ENCODE data around the gene TMEM131. TPM values are rescaled to one million over a fixed set of nuclear protein-coding genes. Genes with fewer than 3 reads are reported as not detected.

The TMEM131 gene
- total and polyA plus RNA-seq, 11 donors = 9.3 to 38.3 (median 31.2) TPM

DNA sequence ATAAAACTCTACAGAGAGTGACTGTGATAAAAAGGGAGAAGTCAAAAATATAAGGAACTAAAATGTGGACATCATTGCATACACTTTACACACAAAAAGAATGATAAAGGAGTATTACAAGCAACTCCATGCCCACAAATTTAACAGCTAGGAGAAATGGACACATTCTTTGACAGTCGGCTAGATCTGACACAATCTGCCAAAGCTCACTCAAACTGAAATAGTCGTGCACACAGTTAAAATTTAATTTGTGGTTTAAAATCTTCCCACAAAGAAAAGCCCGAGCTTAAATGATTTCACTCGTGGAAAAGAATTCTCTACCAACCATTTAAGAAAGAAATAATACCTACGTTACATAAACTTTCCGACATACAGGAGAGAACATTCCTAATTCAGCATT, 149.9 kb downstream of the TMEM131 start:
- no peak for ATAC-seq
- no peak overlapping the region for H3K4me3 ChIP-seq
- H3K4me1 ChIP-seq = peaks cover 0 to 23% (median 4%) of the 10 kb centered on the region in 12 donors
- peaks cover 0 to 15% (median 7%) of the 10 kb centered on the region in 9 donors for H3K36me3 ChIP-seq
- DNase-seq = no peak
- TF ChIP-seq POLR2A (IDR thresholded peaks at IDR 0.05) = no peak
- TF ChIP-seq, protein P1, sequence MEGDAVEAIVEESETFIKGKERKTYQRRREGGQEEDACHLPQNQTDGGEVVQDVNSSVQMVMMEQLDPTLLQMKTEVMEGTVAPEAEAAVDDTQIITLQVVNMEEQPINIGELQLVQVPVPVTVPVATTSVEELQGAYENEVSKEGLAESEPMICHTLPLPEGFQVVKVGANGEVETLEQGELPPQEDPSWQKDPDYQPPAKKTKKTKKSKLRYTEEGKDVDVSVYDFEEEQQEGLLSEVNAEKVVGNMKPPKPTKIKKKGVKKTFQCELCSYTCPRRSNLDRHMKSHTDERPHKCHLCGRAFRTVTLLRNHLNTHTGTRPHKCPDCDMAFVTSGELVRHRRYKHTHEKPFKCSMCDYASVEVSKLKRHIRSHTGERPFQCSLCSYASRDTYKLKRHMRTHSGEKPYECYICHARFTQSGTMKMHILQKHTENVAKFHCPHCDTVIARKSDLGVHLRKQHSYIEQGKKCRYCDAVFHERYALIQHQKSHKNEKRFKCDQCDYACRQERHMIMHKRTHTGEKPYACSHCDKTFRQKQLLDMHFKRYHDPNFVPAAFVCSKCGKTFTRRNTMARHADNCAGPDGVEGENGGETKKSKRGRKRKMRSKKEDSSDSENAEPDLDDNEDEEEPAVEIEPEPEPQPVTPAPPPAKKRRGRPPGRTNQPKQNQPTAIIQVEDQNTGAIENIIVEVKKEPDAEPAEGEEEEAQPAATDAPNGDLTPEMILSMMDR (IDR thresholded peaks at IDR 0.05) = no peak
- no peaks in the 10 kb centered on the region for H3K9me3 ChIP-seq
- intact Hi-C loops (cut with DNase I) = no loop called here
- no peaks in the 10 kb centered on the region for H3K27me3 ChIP-seq
- WGBS, 4 donors = 90 to 94% (median 93%) methylated on average over 6 of the region's 6 CpGs
- H3K27ac ChIP-seq = no peak overlapping the region

DNA sequence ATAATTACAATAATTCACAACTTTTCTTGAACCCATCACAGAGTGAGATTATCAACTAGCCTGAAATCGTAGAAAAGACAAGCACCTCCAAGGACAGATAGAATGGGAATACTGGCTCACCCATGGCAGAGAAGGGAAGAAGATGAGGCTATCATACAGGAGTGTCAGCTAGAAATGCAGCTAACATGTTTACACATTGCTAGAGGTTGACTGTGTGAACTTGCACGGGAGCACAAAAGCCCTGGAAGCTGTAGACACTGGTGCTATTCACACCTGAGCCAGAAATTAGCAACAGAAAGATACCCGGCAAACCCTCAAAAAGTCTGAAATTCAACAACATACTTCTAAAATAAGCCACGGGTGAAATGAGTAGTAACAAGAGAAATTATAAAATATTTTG, 150.6 kb downstream of the TMEM131 start:
- Histone ChIP-seq H3K36me3 (peaks cover 0 to 22% (median 14%) of the 10 kb centered on the region in 9 donors), H3K27me3 (no peaks in the 10 kb centered on the region), H3K27ac (no peak overlapping the region), H3K9me3 (no peaks in the 10 kb centered on the region), H3K4me1 (peaks cover 0 to 23% (median 4%) of the 10 kb centered on the region in 12 donors), H3K4me3 (no peak overlapping the region)
- ATAC-seq (no peak), DNase-seq (no peak)
- TF ChIP-seq, protein P1 (IDR thresholded peaks at IDR 0.05) = no peak
- no peak for TF ChIP-seq POLR2A (IDR thresholded peaks at IDR 0.05)
- intact Hi-C loops (cut with DNase I) = no loop called here
- WGBS, 4 donors = 66 to 80% (median 73%) methylated on average over 4 of the region's 4 CpGs

DNA sequence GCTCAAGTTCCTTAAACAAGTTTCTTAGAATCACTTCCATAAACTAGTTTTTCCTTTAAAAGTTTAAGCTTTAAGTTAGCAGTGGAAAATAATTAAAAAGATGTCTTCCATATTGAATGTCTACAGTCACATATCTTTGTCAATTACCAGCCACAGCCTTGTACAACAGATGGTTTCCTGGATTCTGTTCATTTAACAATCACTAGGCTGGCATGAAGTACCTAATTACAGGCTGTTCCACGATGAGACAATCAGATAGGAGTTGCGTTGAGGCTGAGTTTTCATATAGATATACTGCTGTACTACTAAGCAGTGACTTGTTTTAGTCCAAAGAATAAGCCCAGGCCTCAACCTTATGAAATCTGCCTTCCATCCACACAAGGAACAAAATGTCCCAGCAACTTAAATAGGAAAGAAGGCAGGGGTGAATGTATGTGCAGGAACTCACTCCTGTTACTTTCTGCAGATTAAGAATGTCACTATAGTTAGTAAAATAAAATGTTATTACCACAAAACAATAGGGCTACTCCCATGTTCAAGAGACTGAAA, 151.4 kb downstream of the TMEM131 start:
- intact Hi-C loops (cut with DNase I) = no loop called here
- Histone ChIP-seq H3K27me3 (no peaks in the 10 kb centered on the region), H3K27ac (peak overlapping the region in 1 of 12 donors; percentile 13), H3K36me3 (peaks cover 0 to 29% (median 21%) of the 10 kb centered on the region in 9 donors), H3K4me3 (no peak overlapping the region), H3K9me3 (no peaks in the 10 kb centered on the region), H3K4me1 (peaks cover 0 to 23% (median 4%) of the 10 kb centered on the region in 12 donors)
- 26 to 35% (median 32%) methylated on average over 2 of the region's 2 CpGs for WGBS, 4 donors
- DNase-seq = no peak
- TF ChIP-seq POLR2A (IDR thresholded peaks at IDR 0.05) = no peak
- TF ChIP-seq, protein P1 (IDR thresholded peaks at IDR 0.05) = no peak
- ATAC-seq = no peak

DNA sequence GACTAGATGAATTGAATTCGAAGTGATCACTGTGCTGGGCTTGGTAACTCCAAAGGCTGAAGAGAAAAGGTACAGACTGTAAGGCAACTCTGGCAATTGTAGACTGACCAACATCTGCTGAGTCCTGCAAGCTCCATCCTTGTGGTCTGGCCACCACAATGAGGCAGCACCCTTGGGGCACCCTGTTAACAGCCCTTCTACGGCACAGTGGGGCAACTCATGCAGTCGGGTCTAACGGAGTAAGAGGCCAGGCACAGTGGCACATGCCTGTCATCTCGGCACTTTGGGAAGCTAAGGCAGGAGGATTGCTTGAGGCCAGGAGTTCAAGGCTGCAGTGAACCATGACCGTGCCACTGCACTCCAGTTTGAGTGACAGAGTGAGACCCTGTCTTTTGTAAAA, 155.6 kb downstream of the TMEM131 start:
- peaks cover 0 to 48% (median 23%) of the 10 kb centered on the region in 9 donors for H3K36me3 ChIP-seq
- intact Hi-C loops (cut with DNase I) = no loop called here

More for the DNA sequence above, 155.6 kb downstream of the TMEM131 start:
- ATAC-seq = peak in 1 of 4 donors; percentile 46
- peaks cover 0 to 10% (median 0%) of the 10 kb centered on the region in 12 donors for H3K4me1 ChIP-seq
- TF ChIP-seq, protein P1 (IDR thresholded peaks at IDR 0.05) = no peak
- TF ChIP-seq POLR2A (IDR thresholded peaks at IDR 0.05) = no peak
- DNase-seq = no peak
- 96% methylated on average over 6 of the region's 6 CpGs for WGBS, 4 donors
- H3K27me3 ChIP-seq = no peaks in the 10 kb centered on the region
- H3K9me3 ChIP-seq = no peaks in the 10 kb centered on the region
- no peak overlapping the region for H3K27ac ChIP-seq
- H3K4me3 ChIP-seq = no peak overlapping the region

Data from heart left ventricle (tissue), 16 donors.